ENCODE measurements around the gene CCDC81.
"Not testable (repeated sequence)": the region's sequence is repeated elsewhere in the genome, so short reads cannot be mapped to it uniquely, and the experiment has no call there.

The CCDC81 gene

GRCh38 chr11:86374586-86374985 is at the start of gene CCDC81:
CCDC81 (plus strand) TSS chr11:86374887; CDS start chr11:86375164, 277 bp downstream.
- DNase-seq (ENCODE audit: low read depth in 2 of 3, low spot score in 1 of 3): no peak

DNA sequence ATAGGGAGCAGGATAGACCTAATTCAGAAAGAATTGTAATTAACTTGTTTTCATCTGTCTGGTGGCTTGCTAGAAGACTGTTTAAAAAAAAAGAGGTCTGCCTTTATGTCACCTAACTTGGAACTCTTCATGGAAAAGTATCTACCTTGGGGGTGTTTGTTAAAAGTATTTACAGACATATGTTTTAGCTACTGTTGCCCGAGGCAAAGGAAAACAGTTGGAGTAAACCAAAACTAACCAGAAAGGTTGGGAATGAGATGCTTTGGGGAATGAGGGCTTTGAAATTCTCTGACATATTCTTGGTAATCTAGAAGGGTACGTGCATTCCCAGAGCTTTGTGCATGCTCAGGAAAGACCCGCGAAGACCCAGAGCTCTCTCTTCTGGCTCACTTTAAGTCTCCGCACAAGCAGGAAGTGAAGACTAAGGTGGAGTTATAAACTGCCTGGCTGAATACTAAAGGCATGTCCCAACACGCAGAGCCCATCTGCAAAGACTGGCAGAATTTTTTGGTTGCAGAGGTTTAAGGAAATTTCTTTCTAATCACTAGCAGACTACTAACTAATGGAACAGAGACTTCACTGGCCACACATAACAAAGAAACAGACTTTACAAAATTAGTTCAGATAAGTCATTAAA is 39.4 kb upstream of the CCDC81 start:
- DNase-seq (ENCODE audit: low read depth in 2 of 3, low spot score in 1 of 3): no peak

GRCh38 chr11:86337227-86337626 is 37.5 kb upstream of the CCDC81 start:
- no peak for DNase-seq (ENCODE audit: low read depth in 2 of 3, low spot score in 1 of 3)

DNA sequence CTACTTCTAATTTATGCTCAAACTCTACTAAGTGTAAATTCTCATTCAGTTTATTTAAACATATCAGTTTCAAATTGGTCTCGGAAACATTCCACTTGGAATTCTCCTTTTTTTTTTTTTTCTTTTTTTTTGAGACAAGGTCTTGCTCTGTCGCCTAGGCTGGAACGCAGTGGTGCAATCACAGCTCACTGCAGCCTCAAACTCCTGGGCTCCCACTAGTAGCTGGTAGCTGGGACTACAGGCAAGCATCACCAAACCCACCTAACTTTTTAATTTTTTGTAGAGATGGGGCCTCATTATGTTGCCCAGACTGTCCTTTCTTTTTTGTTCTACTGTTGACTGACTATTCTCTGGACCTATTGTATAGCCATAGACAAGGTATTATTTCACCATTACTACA is 33.3 kb upstream of the CCDC81 start:
- DNase-seq (ENCODE audit: low read depth in 2 of 3, low spot score in 1 of 3): no peak

GRCh38 chr11:86346513-86346912 is 28.2 kb upstream of the CCDC81 start:
- no peak for DNase-seq (ENCODE audit: low read depth in 2 of 3, low spot score in 1 of 3)

DNA sequence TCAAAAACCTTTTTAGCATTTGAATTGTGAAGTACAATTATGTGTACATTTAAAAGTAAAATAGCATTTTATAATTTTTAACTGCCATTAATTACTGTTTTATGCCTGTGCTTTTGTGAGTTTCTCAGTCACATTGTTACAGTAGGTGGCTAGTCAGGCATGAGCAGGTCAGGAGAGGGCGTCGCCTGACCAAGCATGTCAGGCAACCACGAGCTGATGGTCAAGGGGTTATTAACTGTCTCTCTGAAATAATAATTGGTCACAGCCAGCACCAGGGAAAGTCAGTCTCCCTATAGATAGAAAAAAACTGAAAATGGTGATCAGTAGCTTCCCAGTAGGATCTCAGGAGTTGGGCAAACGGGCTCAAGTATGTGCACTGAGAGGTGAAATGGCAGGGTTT is 19.4 kb upstream of the CCDC81 start:
- no peak for DNase-seq (ENCODE audit: low read depth in 2 of 3, low spot score in 1 of 3)

- not testable (repeated sequence) for DNase-seq (ENCODE audit: low read depth in 2 of 3, low spot score in 1 of 3)
Measured at GRCh38 chr11:86357412-86357811, 17.3 kb upstream of the CCDC81 start.

DNA sequence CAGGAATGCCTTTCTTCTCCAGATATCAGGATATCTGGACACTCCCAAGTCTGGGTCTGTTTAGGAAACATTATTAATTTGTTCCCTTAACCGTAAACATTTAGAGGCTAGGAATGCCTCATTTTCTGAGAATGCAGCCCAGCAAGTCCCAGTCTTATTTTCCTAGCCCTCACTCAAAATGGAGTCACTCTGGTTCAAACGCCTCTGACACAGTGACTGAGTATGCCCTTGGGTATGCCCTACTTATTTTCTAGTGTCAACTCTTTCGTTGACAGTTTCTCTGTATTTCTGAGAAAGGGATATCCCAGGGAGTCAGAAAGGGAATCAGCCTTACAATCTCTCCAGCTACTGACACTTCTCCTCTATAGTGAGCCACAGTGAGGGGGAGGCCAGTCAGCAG is 16.0 kb upstream of the CCDC81 start:
- no peak for DNase-seq (ENCODE audit: low read depth in 2 of 3, low spot score in 1 of 3)

- DNase-seq (ENCODE audit: low read depth in 2 of 3, low spot score in 1 of 3): no peak
Measured at GRCh38 chr11:86360775-86361395, 13.8 kb upstream of the CCDC81 start.

DNA sequence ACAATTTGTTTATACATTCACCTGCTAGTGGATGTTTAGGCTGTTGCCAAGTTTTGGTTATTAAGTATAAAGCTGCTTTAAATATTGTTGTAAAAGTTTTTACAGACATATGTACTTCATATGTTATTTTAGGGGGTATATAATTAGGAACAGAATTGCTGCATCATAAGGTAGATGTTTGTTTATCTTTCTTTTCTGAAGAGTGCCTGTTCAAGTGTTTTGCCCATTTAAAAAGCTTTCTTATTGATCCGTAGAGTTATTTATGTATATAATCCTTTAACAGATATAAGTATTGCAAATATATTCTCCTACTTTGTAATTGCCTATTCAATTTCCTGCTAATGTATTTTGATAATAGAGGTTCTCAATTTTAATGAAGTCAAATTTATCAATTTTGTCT is 11.3 kb upstream of the CCDC81 start:
- no peak for DNase-seq (ENCODE audit: low read depth in 2 of 3, low spot score in 1 of 3)

DNA sequence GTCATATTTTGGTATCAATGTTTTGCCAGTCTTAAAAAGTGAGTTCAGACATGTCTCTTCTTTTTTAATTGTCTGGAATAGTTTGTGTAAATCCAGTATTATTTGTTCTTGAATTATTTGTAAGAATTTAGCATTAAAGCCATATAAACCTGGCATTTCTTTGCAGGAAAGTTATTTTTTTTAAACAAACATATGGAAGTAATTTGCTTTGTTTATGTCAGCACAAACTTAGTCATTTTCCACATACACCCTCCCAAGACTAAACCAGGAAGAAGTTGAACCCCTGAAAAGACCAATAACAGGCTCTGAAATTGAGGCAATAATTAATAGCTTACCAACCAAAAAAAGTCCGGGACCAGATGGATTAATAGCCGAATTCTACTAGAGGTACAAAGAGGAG is 9.1 kb upstream of the CCDC81 start:
- DNase-seq (ENCODE audit: low read depth in 2 of 3, low spot score in 1 of 3): no peak

DNA sequence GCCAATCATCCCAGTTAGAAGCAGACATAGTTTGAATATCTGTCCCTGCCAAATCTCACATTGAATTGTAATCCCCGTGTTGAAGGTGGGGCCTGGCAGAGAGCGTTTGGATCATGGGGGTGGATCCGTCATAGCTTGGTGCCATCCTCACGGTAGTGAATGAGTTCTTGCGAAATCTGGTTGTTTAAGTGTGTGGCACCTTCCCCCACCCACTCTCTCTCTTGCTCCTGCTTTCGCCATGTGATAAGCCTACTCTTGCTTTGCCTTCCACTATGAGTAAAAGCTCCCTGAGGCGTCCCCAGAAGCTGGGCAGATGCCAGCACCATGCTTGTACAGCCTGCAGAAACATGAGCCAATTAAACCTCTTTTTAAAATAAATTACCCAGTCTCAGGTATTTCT is 5.0 kb upstream of the CCDC81 start:
- DNase-seq (ENCODE audit: low read depth in 2 of 3, low spot score in 1 of 3): no peak

DNA sequence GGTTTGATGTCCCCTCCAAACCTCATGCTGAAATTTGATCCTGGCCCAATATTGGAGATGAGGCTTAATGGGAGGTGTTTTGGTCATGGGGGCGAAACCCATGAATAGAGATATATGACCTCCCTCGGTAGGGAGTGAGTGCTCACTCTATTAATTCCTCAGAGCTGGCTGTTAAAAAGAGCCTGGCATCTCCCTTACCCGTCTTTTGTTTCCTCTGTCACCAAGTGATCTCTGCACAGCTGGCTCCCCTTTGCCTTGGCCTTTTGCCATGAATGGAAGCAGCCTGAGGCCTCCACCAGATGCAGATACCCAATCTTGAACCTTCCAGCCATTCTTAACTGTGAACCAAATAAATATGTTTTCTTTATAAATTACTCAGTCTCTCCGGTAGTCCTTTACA is 4.5 kb upstream of the CCDC81 start:
- DNase-seq (ENCODE audit: low read depth in 2 of 3, low spot score in 1 of 3): no peak

DNA sequence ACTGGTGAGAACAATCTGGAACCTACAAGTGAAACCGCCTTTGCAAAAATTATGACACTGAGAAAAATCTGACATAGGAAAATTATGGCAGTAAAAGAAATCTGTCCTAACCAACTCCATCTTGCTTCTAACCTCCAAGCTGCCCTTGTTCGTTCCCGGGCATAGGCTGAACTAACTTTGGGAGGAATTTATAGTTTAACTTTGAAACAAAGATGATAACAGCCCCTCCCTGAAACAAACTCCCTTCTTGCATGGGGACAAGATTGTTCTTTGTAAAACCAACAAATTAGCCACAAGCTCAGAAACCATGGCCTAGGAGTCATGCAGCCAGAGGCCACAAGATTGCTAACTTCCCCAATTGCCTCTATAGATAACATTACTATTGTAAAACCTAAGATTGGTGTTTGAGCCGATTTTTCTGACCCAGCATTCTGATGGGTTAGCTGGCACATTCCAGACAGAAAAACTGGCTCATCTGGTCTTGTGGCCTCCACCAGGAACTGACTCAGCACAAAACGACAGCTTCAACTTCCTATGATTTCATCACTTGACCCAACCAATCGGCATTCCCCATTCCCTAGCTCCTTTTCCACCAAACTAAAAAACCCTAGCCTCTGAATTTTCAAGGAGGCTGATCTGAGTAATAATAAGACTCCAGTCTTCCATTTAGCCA is 3.6 kb upstream of the CCDC81 start:
- DNase-seq (ENCODE audit: low read depth in 2 of 3, low spot score in 1 of 3): no peak

DNA sequence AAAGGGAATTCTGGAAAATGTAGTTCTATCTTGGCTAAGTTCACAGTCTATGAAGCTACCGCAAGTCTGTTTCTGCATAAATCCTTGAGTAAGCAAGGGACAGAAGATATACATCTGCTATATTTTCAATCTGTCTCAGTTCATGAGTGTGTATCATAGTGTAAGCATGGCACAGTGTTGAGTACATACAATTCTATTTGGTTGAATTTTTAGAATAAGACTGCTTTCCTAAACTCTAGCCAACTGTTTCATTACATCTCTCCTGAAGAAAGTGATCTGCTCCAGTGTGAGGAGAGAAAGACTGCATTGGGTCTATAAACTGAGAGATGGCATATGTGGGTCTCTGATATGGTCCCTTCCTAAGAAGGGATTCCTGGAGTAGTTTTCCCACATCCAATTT is 2.6 kb upstream of the CCDC81 start:
- no peak for DNase-seq (ENCODE audit: low read depth in 2 of 3, low spot score in 1 of 3)

- DNase-seq (ENCODE audit: low read depth in 2 of 3, low spot score in 1 of 3): no peak
Measured at GRCh38 chr11:86372586-86372985, 2.1 kb upstream of the CCDC81 start.

GRCh38 chr11:86374069-86374468 is 618 bp upstream of the CCDC81 start:
- DNase-seq (ENCODE audit: low read depth in 2 of 3, low spot score in 1 of 3): no peak

DNA sequence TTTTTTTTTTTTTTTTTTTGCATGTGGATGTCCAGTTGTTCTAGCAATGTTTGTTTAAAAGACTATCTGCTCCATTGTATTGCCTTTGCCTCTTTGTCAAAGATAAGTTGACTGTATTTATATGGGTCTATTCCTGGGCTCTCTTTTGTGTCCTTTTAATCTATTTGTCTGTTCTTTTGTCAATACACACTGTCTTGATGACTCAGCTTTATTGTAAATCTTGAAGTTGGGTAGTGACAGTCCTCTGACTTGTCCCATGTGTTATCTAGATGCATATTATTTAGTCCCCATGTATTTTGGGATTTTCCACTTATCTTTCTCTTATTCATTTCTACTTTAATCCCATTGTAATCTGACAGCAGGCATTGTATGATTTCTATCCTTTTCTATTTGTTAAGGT is 3.3 kb downstream of the CCDC81 start:
- no peak for DNase-seq (ENCODE audit: low read depth in 2 of 3, low spot score in 1 of 3)

DNA sequence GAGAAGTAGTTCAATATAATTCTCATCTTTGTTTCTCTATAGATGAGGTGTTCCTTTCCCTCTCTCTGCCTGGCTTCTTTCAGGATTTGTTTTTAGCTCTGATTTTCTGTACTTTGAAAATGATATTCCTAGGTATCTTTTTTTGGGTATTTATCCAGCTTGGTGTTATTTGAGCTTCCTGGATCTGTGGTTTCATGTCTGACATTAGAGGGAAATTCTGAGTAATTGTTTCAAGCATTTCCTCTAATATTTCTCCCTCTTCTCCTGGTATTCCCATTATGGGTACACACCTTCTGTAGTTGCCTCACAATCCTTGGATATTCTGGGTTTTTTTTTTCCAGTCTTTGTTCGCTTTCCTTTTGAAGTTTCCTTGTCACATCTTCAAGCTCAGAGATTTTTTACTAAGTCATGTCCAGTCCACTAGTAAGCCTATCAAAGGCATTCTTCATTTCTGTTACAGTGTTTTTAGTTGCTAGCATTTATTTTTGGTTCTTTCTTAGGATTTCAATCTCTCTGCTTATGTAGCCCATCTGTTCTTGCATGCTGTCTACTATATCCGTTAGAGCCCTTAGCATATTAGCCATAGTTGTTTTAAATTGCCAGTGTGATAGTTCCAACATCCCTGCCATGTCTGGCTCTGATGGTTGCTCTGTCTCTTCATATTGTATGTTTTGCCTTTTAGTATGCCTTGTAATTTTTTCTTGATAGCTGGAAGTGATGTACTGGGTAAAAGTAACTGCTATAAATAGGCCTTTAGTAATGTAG is 5.8 kb downstream of the CCDC81 start:
- DNase-seq (ENCODE audit: low read depth in 2 of 3, low spot score in 1 of 3): no peak

DNA sequence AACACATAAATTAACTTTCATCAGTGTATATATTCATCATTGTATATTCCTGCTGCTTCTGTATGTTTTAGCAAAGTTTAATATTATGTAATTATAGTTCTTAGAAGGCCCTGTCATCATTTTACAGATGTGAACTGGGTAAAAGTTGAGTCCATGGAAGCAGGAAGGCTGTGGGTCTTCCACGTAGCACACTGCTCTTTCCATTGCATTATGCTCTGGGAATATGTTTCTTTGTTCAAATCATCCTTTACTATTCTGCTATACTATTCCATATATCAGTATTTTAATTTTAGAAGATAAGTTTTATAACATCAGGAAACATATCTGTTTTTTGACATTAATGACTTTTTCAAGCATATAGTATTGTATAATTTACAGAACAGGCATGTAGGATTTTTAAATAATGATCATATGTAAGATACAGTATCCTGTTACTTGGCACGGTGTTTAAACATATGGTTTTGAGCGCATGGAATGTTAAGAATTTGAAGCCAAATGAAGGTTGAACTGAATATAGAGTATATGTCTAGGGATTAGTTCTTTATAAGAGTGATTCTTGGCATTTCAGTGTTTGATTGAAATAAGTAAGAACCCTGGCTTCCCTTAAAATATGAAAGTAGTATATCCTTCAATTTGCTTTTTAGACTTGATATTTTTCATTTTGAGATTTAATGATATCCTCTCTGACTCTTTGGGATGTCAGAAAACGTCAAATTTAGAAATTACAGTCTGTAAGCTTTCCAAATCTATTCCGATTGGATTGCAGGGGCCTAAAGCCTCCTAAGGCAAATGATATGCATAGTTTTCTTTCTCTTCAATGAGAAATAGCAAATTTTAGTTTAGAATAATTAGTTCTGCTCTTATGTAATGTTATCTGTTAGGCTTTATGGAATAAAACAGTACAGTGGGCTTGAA is 8.6 kb downstream of the CCDC81 start:
- no peak for DNase-seq (ENCODE audit: low read depth in 2 of 3, low spot score in 1 of 3)

DNA sequence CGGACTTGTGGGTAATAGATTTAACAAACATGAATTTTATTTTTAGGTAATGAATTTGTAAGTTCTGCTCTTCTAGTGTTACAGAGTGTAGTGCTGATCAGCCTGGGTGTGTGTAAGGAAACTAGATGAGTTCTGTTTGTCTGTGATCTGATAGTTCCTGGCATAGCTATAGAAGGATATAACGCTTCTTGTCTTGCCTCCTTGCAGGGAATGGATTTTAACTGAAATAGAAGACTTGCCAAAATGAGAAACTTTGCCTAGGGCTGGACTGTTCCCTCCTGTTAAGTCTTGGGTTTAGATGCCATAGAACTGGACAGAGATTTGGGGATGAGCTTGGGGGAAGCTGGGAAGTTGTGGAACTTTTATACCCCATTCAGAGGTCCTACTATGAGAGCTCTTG is 11.6 kb downstream of the CCDC81 start:
- DNase-seq (ENCODE audit: low read depth in 2 of 3, low spot score in 1 of 3): no peak
